HG03439 (cell line): Measurements from ENCODE around the gene SLX4.
"Not testable (repeated sequence)": the region's sequence is repeated elsewhere in the genome, so short reads cannot be mapped to it uniquely, and the experiment has no call there.

Experiments used
- ATAC-seq: cut with Tn5 transposase; IDR thresholded peaks from one replicate; pipeline ENCODE4 v1.9.1; 2021; ENCODE audit warnings: mild to moderate bottlenecking, moderate library complexity; ENCODE audit not compliant: unreplicated experiment

Gene SLX4

GRCh38 chr16:3642397-3643094 is 31.1 kb upstream of the SLX4 start:
- ATAC-seq = no peak

GRCh38 chr16:3641801-3642396 is 30.5 kb upstream of the SLX4 start:
- no peak for ATAC-seq

GRCh38 chr16:3640632-3641501 is 29.5 kb upstream of the SLX4 start:
- no peak for ATAC-seq

- no peak for ATAC-seq
These were observed 28.8 kb upstream of the SLX4 start for GRCh38 chr16:3640207-3640606.

- no peak for ATAC-seq
These were observed 27.7 kb upstream of the SLX4 start for GRCh38 chr16:3638916-3639644.

GRCh38 chr16:3637371-3637923 is 26.0 kb upstream of the SLX4 start:
- no peak for ATAC-seq

GRCh38 chr16:3625911-3626732 is 14.7 kb upstream of the SLX4 start:
- ATAC-seq = no peak

GRCh38 chr16:3625331-3625730 is 13.9 kb upstream of the SLX4 start:
- no peak for ATAC-seq

GRCh38 chr16:3623642-3624041 is 12.2 kb upstream of the SLX4 start:
- peak; percentile 40 for ATAC-seq

- no peak for ATAC-seq
These were observed 7.3 kb upstream of the SLX4 start for GRCh38 chr16:3618769-3619141.

- ATAC-seq = no peak
These were observed 1.4 kb upstream of the SLX4 start for GRCh38 chr16:3612510-3613466.

GRCh38 chr16:3610698-3611145 is 684 bp downstream of the SLX4 start:
- ATAC-seq = peak; percentile 12

- ATAC-seq = no peak
These were observed 1.3 kb downstream of the SLX4 start for GRCh38 chr16:3609895-3610697.

- not testable (repeated sequence) for ATAC-seq
These were observed 2.4 kb downstream of the SLX4 start for GRCh38 chr16:3608976-3609375.

- ATAC-seq = no peak
These were observed 3.3 kb downstream of the SLX4 start for GRCh38 chr16:3608069-3608468.

GRCh38 chr16:3607634-3608033 is 3.8 kb downstream of the SLX4 start:
- no peak for ATAC-seq

GRCh38 chr16:3607161-3607560 is 4.2 kb downstream of the SLX4 start:
- no peak for ATAC-seq

- no peak for ATAC-seq
These were observed 5.0 kb downstream of the SLX4 start for GRCh38 chr16:3606441-3606840.
